Left forelimb (tissue), 1 donor: ENCODE measurements around the gene TFAP2C.

Source experiments
- DNase-seq: peaks from one replicate; pipeline ENCODE4 v3.0.0-alpha.2; 2018; ENCODE audit warnings: low spot score

Gene TFAP2C

DNA sequence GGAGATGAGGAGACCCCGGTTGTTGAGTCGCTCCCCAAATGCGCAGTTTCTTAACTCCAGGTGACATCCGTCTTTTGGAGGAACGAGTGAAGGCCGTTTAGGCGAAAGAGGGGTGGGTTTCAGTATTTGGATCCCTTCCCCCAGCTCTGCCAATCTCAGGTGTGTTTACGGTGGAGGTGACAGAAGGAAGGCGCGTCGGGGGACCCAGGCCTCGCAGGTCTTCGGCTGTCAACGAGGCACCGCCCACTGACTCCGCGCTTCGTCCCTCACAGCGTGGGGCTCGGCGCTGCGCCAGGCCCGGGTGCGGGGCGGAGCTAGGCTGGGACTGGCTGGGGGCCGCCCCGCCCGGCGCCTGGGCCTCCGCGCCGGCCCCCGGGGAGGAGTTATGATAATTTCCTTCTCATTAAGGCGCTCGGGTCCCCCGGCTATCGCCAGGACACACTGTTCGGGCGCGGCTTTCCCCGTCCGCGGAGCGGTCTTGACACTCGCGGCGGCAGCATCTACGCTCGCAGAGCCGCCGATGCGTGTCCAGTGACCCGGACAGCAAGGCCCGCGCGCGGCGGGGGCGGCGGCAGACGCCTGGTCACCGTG lies at the start of gene TFAP2C:
TSS of gene TFAP2C (plus strand) at position 434 of the 591 bp plus-strand sequence. CDS start 239 bp downstream, outside the sequence.
- no peak for DNase-seq

DNA sequence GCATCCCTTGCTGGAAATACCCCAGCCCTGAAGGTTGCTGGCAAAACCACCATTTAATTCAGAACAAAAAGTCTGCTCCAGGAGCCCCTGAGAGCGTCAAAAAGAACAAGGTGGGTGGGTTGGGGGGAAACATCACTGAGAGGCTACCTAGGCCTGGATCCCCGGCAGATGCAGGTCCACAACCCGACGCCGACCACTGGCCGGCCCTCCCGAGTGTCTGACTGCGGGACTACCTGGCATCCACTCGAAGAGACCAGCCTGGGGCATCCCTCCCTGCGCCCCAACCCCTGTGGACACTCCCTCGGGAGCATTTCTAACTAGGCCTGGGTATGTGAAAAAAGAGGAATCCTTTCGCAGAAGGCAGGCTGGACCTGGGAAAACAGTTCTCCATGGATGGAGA lies 48.9 kb upstream of the TFAP2C start:
- no peak for DNase-seq

DNA sequence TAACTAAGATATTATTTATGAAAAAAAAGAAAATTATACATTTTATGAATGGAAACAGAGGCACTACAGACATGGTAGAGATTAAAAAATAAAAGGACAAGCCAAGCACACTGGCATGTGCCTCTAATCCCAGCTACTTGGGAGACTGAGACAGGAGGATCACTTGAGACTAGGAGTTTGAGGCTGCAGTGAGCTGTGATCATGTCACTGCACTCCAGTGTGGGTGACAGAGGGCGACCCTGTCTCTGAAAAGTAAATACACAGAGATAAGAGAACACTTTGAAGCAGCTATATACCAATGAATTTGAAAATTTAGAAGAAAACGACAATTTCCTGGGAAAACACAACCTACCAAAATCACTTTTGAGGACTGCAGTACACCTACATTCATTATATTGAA lies 47.4 kb upstream of the TFAP2C start:
- DNase-seq: no peak

DNA sequence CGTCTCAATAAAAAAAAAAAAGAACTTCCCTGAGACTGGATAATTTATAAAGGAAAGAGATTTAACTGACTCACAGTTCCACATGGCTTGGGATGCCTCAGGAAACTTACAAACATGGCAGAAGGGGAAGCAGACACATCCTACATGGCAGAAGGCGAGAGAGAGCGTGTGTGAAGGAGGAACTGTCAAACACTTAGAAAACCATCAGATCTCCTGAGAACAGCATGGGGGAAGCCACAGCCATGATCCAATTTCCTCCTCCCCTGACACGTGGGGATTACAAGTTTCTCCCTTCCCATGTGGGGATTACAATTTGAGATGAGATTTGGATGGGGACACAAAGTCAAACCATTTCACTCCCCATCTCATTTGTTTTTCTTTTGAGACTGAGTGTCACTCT lies 46.6 kb upstream of the TFAP2C start:
- no peak for DNase-seq

DNA sequence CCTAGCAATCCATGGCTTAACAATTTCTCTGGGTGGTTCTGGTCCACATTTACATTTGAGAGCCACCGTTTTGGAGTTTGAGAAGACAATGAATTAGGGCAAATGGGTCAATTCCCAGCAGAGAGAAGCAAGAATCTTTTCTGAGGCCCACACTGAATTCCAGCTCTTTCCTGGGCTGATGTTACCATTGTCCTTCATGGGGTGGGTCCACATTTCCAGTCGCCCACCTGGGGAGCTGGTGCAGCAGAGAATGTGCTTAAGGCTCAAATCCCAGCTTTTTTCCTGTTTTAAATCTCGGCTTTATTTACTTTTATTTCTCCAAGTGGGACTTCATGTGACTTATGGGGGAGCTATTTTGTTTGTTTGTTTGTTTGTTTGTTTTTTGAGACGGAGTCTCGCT lies 44.2 kb upstream of the TFAP2C start:
- no peak for DNase-seq

DNA sequence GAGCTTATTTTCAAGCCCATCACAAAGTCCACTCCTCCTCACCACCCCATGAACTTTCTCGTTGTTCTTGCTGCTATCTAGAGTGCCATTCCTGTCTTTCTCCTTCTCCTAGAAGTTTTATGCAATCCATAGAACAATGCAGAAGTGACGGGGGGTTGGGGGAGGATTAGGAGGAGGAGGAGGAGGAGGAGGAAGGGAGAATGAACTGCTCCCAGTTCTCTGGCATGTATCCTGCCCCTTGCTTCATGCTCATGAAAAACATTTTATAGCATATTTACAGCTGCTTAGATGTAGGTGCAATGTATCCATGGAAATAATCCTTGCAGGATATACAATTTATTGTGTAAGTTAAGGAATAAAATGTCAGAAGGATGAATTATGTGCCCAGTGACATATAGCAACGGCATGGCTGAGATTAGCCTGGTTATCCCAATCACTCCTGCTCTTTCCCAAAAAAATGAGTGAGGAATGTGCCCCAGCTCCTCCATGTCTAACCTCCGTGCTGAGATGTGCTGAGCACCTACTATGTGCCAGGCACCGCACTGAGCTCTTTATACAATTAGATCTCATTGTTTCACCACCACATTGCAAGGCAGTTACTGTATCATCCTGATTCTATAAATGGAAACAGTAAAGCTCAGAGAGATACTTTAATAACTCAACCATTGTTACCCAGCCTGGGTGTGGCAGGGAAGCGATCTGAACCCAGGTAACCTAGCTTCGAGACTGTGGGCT lies 41.6 kb upstream of the TFAP2C start:
- DNase-seq: no peak

DNA sequence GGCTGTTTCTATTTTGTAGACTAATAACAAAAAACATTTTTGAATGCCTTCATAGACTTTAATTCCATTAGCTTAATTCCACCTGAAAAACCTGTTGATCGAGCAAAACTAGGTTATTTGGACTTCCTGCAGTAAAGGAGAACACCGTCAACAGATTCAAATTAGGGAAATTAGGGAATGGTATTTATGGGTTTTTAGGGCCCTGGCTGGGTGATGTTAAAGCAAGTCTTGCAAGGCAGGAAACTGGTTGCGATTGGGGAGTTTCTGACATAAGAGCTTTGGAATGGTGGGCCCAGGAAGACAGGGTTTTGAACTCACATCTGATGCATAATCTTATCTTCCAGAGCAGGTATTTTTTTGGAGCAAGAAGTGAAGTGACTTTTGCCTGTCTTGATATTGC lies 40.1 kb upstream of the TFAP2C start:
- DNase-seq: no peak

DNA sequence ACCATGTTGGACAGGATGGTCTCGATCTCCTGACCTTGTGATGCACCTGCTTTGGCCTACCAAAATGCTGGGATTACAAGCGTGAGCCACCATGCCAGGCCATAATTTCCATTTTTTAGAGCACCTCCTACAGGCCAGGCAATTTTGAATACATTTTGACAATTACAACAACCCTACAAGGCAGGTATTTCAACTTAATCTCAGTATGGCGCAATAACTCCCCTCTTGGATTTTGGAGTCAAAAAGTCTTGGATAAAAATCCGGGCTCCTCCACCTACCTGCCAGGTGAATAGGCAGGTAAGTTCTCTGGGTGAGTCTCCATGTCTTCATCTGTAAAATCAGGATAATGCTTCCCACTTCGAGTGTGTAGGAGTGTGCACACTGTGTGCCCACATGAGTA lies 39.5 kb upstream of the TFAP2C start:
- DNase-seq: no peak

DNA sequence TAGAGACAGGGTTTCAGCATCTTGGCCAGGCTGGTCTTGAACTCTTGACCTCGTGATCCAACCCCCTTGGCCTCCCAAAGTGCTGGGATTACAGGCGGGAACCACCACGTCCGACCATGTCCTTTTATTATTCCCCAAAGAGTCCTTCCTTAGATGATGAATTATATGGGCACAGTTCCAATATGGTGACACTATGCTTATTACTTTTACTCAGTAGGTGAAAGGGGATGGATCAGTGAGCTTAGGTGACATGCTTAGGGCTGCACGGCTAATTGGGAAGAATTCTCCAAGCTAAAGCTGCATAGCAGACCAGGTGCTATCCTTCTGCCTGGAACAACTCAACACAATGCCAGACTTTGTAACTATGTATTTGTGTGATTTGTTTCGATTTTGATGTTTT lies 38.2 kb upstream of the TFAP2C start:
- no peak for DNase-seq

DNA sequence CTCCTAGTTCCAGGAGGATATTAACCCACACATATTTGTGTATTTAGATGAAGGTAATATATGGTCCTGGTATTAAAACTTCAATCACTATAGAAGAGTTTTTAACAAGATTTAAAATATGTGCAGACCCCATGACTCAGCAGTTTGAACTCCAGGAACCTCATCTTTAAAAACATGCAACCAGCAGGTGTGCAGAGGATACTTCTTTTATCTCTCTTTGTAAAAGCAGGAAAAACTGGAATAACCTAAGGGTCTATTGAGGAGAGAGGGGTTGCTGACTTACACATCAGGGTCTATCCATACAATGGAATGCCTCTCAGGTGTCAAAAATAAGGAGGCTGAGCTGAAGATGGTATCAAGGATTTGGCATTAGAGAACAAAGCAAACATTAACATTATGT lies 36.9 kb upstream of the TFAP2C start:
- no peak for DNase-seq

DNA sequence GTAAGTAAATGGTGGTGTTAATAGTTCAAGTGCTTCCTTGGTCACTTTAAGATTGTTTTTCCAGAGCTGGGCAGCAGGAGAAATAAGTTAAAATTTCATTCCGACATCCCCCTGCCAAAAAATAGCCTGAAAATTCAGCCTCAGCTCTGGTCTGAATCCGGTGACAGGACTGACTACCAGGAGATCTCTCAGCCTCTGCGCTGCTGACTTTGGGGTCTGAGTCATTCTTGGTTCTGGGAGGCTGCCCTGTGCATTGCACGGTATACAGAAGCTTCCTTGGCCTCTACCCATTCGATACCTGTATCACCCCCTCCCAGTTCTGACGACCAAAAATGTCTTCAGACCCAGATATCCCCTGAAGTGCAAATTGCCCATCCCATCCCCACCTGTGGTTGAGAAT lies 36.3 kb upstream of the TFAP2C start:
- DNase-seq: no peak

DNA sequence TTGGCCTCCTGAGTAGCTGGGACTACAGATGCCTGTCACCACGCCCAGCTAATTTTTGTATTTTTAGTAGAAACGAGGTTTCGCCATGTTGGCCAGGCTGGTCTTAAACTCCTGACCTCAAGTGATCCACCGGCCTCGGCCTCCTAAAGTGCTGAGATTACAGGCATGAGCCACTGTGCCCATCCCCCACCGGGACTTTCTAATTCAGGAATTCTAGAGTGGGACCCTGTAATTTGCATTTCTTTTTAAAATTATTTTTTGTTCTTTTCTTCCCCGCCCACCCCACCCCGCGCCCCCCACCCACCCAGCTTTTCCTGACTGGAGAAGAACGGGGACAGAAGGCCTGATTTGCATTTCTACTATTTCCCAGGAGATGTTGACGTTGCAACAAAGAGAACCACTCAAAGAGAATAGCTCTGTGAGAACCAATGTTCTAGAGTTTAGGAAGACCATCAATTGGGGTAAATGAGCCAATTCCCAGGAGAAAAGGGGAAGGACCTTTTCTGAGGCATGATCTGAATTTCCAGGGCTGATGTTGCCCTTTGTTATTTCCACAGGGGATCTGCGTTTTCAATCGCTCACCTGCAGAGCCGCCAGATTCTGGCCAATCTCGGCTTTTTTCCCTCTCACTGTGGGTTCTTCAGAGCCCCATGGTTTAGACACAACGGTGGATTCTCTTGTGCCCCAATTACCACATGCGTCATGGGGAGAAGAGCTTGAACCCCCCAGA lies 33.2 kb upstream of the TFAP2C start:
- no peak for DNase-seq

DNA sequence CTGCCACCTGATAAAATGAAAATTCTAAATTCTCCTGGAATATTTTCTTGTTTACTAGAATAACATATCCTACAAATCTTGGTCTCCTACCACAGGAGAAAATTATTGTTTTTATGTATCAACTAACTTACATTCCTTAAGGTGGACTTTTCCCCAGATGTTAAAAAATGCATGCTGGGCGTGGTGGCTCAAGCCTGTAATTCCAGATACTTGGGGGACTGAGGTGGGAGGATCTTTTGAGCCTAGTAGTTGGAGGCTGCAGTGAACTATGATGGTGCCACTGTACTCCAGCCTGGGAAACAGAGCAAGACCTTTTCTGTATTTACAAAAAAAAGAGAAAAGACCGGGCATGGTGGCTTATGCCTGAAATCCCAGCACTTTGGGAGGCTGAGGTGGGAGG lies 27.9 kb upstream of the TFAP2C start:
- DNase-seq: no peak

DNA sequence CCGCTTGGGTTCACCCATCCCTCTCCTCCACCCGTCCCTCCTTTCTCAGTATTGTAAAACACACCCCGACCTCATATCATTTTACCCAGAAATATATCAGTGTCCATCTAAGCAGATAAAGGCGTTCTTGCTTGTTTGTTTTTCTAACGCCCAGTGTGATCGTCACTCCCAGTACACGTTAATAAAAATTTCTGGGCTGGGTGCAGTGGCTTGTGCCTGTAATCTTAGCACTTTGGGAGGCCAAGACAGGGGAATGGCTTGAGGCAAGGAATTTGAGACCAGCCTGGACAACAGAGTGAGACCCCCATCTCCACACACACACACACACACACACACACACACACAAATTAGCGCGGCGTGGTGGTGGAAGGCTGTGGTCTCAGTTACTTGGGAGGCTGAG lies 24.4 kb upstream of the TFAP2C start:
- no peak for DNase-seq

DNA sequence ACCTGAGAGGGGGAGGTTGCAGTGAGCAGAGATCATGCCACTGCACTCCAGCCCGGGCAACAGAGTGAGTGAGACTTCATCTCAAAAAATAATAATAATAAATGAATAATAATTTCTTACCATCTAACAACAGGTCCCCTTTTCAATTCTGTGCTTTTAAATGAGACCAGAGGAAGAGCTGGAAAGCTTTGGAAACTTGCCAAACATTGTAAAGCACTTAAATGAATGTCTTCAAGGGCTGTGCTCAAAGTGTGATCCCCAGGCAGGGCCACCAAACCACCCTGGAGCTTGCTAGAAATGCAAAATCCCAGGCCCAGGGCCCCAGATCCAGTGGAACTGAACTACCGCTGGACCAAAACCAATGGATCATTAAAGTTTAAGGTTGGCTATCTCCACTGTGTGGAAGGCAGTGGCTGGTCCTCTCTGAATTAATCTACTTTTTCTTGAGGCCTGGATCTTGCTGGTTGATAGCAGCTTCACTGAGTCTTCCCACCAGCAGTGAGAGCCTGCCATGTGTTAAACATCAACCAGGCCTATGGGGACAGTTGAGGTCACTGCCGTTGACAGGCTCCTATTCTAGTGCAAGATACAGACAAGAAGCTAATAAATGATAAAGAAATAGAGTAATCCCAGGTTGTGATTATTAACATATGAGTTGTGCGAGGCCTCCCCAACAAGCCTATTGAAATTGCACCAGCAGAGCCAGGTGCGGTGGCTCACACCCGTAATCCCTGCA lies 23.7 kb upstream of the TFAP2C start:
- DNase-seq: no peak

DNA sequence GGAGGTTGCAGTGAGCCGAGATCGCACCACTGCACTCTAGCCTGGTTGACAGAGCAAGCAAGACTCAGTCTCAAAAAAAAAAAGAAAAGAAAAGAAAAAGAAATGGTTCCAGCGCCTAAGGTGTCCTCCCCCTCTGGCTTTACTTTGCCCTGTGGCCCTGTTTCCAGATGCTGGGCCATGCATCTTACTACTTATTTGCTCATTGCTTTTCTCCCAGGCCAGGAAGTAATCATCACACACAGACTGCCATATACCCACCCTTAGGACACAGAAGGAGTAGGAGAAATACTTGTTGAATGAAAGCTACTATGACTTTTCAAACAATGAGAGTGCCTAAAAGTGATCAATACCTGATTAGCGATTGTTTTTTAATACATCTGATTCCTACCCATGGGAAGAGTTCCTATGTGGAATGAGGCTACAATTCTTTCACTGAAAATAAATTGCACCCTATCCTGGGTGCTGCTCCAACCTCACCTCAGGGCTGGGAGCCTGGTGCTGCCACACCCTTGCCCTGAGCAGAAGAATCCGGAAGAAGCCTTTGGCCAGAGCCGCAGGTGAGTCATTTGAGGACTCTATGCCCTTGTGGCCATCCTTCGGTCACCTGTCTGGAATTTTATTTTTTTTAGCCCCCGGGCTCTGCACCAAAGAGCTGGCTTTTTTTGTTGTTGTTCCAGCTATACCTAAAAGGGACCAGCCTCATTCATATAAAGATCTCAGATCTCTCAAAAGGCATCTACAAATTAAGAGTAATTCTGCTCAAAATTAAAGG lies 22.7 kb upstream of the TFAP2C start:
- DNase-seq: no peak

DNA sequence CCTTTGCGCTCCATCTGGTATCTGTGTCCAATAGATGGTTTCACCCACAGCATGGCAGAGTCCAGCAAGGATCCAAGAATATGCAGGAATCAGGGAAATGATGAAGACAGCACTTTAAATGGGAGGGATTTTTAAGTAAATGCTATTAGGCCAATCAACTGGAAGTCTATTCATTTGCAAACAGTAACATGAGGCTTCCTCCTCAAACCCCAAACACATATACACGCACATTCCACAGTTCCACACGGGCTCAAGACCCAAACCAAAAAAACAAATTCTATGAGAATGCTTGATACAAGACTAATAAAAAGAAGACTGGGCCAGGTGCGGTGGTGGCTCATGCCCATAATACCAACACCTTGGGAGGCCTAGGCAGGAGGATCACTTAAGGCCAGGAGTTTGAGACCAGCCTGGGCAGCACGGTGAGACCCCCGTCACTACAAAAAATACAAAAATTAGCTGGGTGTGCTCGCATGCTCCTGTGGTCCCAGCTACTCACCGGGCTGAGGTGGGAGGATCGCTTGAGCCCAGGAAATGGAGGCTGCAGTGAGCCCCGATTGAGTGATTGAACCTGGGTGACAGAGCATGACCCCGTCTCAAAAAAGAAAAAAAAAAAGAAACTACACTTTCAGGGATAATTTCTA lies 21.9 kb upstream of the TFAP2C start:
- DNase-seq: no peak

DNA sequence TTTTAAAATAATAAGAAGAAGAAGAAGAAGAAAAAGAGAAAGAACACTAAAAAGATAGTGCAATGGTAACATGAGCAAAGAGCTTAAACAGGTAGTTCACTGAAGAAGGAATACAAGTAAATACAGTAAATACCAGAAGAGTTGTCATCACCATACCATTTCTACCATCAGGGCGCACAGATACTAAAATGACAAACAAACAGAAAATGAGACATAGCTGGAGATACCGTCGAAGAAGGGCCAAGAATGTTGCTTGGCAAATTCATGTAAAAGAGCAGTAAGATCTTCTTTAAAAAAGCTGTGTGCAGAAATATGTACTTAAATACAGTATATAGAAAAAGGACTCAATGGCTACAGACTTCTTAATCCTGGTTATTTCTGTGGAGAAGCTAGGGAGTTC lies 20.7 kb upstream of the TFAP2C start:
- no peak for DNase-seq

DNA sequence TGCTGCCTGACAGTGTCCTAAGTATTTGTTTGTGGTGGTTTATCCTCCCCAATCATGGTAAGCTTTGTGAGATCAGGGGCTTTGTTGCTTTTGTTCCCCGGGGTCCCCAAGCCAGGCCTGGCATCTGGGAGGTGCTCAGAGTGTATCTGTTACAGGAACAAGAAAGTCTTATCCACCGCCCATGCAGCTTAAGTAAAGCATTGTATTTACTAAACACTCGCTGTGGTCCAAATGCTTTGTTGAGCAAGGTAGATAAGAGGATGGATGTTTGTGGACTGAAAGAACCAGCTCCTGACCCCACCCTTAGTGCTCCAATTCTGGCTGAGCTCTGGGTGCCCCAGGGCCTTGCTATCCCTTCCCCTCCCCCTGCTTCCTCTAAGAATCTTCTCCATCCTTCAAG lies 19.8 kb upstream of the TFAP2C start:
- no peak for DNase-seq

DNA sequence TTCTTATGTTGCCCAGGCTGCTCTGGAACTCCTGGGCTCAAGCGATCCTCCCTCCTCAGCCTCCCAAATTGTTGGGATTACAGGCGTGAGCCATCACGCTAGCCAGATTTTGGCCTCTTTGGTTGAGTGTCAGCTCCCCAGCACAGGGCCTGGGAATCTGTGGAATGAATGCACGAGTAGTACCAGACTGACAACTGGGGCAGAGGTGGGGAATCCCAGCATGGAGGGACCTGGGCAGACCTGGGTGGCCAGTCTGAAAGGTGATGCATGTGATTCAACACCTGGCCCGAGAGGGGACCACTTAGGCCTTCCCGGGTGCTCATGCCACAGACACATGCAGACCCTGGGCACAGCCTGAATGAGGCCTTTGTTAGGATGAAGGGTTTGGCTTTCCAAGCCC lies 19.0 kb upstream of the TFAP2C start:
- DNase-seq: no peak

DNA sequence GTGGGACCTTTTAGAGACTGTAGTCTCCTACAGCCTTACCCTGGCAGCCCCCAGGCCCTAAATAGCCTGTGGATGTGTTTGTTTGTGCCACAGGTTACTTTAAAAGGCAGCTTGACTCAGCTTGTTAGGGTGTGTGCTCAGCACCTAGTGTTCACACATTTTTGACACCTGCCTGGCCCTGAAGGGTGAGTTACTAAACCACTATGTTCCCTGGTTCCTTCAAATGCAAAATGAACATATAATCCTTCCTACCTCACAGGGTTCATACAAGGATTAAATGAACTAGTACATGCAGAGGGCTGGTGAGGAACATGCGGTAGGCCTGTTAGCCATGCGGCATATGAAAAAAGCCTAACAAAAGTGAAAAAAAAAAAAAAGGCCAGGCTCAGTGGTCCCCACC lies 14.9 kb upstream of the TFAP2C start:
- no peak for DNase-seq
